NB4 (cell line): ENCODE data around the gene SKAP2.

ENCODE experiments used
- POLR2A ChIP-seq: IDR thresholded peaks from 2 replicates; pipeline ENCODE4 v1.6.1; 2011; ENCODE audit warnings: mild to moderate bottlenecking; ENCODE audit not compliant: insufficient read length; ENCODE audit errors: extremely low read depth
- TF ChIP-seq, protein P1 (sequence below): IDR thresholded peaks from one replicate; pipeline ENCODE4 v1.5.1; 2012; ENCODE audit warnings: low read depth, low read length
- TF ChIP-seq, protein P2 (sequence below): IDR thresholded peaks from 2 replicates; pipeline ENCODE4 v1.6.1; 2011; ENCODE audit warnings: low read depth, low read length

DNA sequence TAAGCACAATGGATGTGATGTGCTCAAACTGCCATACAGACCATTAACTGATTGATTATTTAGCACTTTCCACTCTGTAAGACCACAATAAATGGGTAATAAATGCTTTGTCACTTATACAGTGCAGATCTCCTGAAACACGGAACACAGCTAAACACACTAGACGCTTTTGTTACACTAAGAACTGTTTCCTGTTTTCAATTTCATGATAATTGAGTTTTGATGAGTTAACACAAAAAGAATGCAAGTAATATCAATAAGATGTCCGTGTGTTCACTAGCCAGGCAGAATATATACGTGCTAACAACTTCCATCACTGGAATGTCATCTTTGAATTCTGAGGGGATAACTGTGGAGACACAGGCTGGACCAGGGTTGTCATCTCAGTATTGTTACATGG, 178.8 kb downstream of the SKAP2 start:
- TF ChIP-seq, protein P1, sequence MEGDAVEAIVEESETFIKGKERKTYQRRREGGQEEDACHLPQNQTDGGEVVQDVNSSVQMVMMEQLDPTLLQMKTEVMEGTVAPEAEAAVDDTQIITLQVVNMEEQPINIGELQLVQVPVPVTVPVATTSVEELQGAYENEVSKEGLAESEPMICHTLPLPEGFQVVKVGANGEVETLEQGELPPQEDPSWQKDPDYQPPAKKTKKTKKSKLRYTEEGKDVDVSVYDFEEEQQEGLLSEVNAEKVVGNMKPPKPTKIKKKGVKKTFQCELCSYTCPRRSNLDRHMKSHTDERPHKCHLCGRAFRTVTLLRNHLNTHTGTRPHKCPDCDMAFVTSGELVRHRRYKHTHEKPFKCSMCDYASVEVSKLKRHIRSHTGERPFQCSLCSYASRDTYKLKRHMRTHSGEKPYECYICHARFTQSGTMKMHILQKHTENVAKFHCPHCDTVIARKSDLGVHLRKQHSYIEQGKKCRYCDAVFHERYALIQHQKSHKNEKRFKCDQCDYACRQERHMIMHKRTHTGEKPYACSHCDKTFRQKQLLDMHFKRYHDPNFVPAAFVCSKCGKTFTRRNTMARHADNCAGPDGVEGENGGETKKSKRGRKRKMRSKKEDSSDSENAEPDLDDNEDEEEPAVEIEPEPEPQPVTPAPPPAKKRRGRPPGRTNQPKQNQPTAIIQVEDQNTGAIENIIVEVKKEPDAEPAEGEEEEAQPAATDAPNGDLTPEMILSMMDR: no peak
- TF ChIP-seq, protein P2, sequence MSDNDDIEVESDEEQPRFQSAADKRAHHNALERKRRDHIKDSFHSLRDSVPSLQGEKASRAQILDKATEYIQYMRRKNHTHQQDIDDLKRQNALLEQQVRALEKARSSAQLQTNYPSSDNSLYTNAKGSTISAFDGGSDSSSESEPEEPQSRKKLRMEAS: no peak
- TF ChIP-seq POLR2A: no peak
